Naive thymus-derived CD4-positive, alpha-beta T cell (primary cell): ENCODE results near the gene GNG7. TPM values are rescaled to one million over a fixed set of nuclear protein-coding genes. Genes with fewer than 3 reads are reported as not detected.

ENCODE experiments used
- ATAC-seq: fragments of 150-1000 bp; cut with Tn5 transposase; 2 replicates; pipeline ENCODE4 v1.10.0; 2021; ENCODE audit warnings: mild to moderate bottlenecking, moderate library complexity
- CTCF ChIA-PET: fragments of 350-600 bp; sonication (Branson Sonifier 250); formaldehyde crosslinking; loops from one replicate; lab custom pipeline; 2021; ENCODE audit warnings: antibody characterized with exemption; lab: Charles Lee
- POLR2A ChIA-PET: fragments of 350-600 bp; sonication (Branson Sonifier 250); formaldehyde crosslinking; loops from one replicate; lab custom pipeline; 2021; ENCODE audit warnings: antibody characterized with exemption, inconsistent platforms; lab: Charles Lee
- DNase-seq, 9 donors: peaks; one replicate each; pipeline versions ENCODE4 v3.0.0 to v3.0.0-alpha.2; 2020 to 2022; ENCODE audit warnings: mixed read lengths in 1 of 9
- H3K27ac ChIP-seq: one replicate; pipeline ENCODE4 v1.7.0; 2013; ENCODE audit warnings: mild to moderate bottlenecking, low read depth, low read length, moderate library complexity
- H3K27me3 ChIP-seq, 2 donors: one replicate each; pipeline ENCODE4 v1.7.0; 2013; ENCODE audit warnings: low read length in 2 of 2, mild to moderate bottlenecking in 2 of 2, moderate library complexity in 2 of 2; ENCODE audit not compliant: control insufficient read depth in 2 of 2, insufficient read depth in 2 of 2
- H3K36me3 ChIP-seq, 3 experiments: 1 replicate in 2 of 3; 2 replicates in 1 of 3; pipeline ENCODE4 v1.7.0; 2013; ENCODE audit warnings: low read length in 3 of 3, mild to moderate bottlenecking in 3 of 3, moderate library complexity in 1 of 3; ENCODE audit not compliant: insufficient read depth in 3 of 3, control insufficient read depth in 2 of 3
- H3K4me1 ChIP-seq, 2 donors: one replicate each; pipeline ENCODE4 v1.7.0; 2013; ENCODE audit warnings: low read length in 2 of 2, mild to moderate bottlenecking in 2 of 2, moderate library complexity in 1 of 2; ENCODE audit not compliant: control insufficient read depth in 2 of 2, insufficient read depth in 2 of 2
- H3K4me3 ChIP-seq: 2 replicates; pipeline ENCODE4 v1.7.0; 2013; ENCODE audit warnings: mild to moderate bottlenecking, low read length
- H3K9me3 ChIP-seq, 3 experiments: 1 replicate in 2 of 3; 2 replicates in 1 of 3; pipeline ENCODE4 v1.7.0; 2013; ENCODE audit warnings: low read length in 3 of 3; ENCODE audit not compliant: control insufficient read depth in 2 of 3
- H3K27ac Mint-ChIP-seq, 9 donors: one replicate each; pipeline ENCODE4 v1.8.0; 2020 to 2022; ENCODE audit warnings: mixed read lengths in 9 of 9, mild to moderate bottlenecking in 8 of 9, moderate library complexity in 5 of 9, inconsistent platforms in 2 of 9
- H3K27me3 Mint-ChIP-seq, 5 donors: one replicate each; pipeline ENCODE4 v1.8.0; 2021 to 2022; ENCODE audit warnings: mixed read lengths in 5 of 5, mild to moderate bottlenecking in 1 of 5
- H3K36me3 Mint-ChIP-seq, 5 donors: one replicate each; pipeline ENCODE4 v1.8.0; 2020 to 2022; ENCODE audit warnings: mixed read lengths in 5 of 5, mild to moderate bottlenecking in 3 of 5, inconsistent platforms in 1 of 5
- H3K4me1 Mint-ChIP-seq, 7 donors: one replicate each; pipeline ENCODE4 v1.8.0; 2020 to 2022; ENCODE audit warnings: mixed read lengths in 7 of 7, mild to moderate bottlenecking in 3 of 7, inconsistent platforms in 1 of 7
- H3K4me3 Mint-ChIP-seq, 10 donors: one replicate each; pipeline ENCODE4 v1.8.0; 2020 to 2022; ENCODE audit warnings: mild to moderate bottlenecking in 10 of 10, mixed read lengths in 10 of 10, moderate library complexity in 6 of 10, inconsistent platforms in 2 of 10
- H3K9me3 Mint-ChIP-seq, 11 donors: one replicate each; pipeline ENCODE4 v1.8.0; 2020 to 2022; ENCODE audit warnings: mixed read lengths in 11 of 11, mild to moderate bottlenecking in 4 of 11, inconsistent platforms in 1 of 11, moderate library complexity in 1 of 11
- intact Hi-C, 2 donors: fragments of 100-400 bp; cut with micrococcal nuclease; formaldehyde crosslinking; loops; one replicate each; pipeline ENCODE4 v1.15.1; 2023
- polyA plus RNA-seq, 2 donors: library from polyadenylated mRNA; unstranded; fragments of 300-500 nt; fragmentation: Illumina TruSeq; gene quantifications; one replicate each; pipeline ENCODE4 v1.2.3, GENCODE V29; 2021
- total RNA-seq, 6 experiments: library from RNA in 5 of 6; stranded (reverse) in 5 of 6; gene quantifications; 1 replicate in 5 of 6; 2 replicates in 1 of 6; pipeline ENCODE4 v1.2.3 and lab custom pipeline; 2021 to 2026

GNG7 gene
- total and polyA plus RNA-seq, 7 experiments from 2014 or later = 0.31 to 6.8 (median 4.7) TPM

DNA sequence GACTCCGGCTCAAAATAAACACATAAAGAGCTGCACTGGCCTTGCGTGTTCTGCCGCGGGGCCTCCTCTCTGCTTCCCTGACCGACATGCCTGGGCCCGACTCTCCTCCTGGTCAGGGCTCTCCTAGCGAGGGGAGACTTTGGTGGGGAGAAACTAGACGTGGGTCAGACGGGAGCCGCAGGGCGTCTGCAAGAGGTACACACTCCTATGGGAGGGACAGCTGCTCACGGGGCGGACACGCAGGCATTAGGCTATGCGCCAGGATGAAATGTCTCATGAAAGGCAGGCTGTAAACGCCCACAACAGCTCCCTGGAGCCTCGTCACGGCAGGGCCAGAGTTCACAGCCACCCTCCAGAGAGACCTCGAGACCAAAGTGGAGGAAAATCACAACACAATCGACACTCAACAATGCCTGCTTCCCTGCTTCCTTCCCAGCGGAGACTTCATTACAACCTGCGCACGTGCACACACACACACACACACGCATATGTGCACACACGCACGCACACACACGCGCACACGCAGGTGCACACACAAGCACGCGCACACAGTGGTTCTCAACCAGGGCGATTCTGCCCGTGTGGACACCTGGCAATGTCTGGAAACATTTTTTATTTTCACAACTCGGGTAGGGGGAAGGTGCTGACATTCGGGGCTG, 31.6 kb upstream of the GNG7 start:
- intact Hi-C loops = no loop called here
- Histone ChIP-seq H3K27me3 (no peaks in the 10 kb centered on the region), H3K36me3 (peaks cover 0 to 48% (median 0%) of the 10 kb centered on the region in 3 experiments), H3K4me1 (peaks cover 1 to 3% of the 10 kb centered on the region in 2 donors), H3K4me3 (no peak overlapping the region), H3K27ac (no peak overlapping the region), H3K9me3 (no peaks in the 10 kb centered on the region)
- Mint-ChIP-seq H3K4me1 (peaks cover 5 to 28% (median 15%) of the 10 kb centered on the region in 7 donors), H3K27me3 (no peaks in the 10 kb centered on the region), H3K27ac (no peak overlapping the region), H3K9me3 (no peaks in the 10 kb centered on the region), H3K36me3 (peaks cover 6 to 32% (median 25%) of the 10 kb centered on the region in 5 donors), H3K4me3 (no peak overlapping the region)
- POLR2A ChIA-PET = no interaction called here
- DNase-seq = no peak
- ATAC-seq = no peak
- CTCF ChIA-PET = no interaction called here

DNA sequence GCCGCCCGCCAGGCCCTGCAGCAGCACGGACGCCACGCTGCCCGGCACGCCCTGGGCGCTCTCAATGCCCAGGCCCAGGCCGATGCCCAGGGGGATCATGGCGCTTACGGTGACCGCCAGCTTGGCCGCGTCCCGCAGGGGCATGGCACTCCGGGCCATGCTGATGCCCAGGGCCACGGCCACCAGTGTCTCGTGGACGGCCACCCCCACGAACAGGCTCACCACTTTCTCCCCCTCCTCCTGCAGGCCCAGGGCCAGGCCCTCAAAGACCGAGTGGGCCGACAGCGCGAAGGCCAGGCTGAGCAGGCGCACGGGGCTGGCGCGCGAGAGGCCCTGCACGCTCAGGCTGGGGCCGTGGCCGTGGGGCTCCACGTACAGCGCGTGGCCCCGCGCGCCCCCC, 30.4 kb upstream of the GNG7 start:
- H3K36me3 Mint-ChIP-seq = peaks cover 6 to 32% (median 21%) of the 10 kb centered on the region in 5 donors
- ChIA-PET CTCF (no interaction called here), POLR2A (no interaction called here)
- no peaks in the 10 kb centered on the region for H3K9me3 Mint-ChIP-seq
- no peak overlapping the region for H3K27ac Mint-ChIP-seq
- no peak for DNase-seq
- H3K4me1 ChIP-seq = no peaks in the 10 kb centered on the region
- no peak overlapping the region for H3K27ac ChIP-seq
- intact Hi-C loops = no loop called here
- peaks cover 0 to 48% (median 0%) of the 10 kb centered on the region in 3 experiments for H3K36me3 ChIP-seq
- H3K4me3 Mint-ChIP-seq = no peak overlapping the region
- no peaks in the 10 kb centered on the region for H3K27me3 Mint-ChIP-seq
- H3K27me3 ChIP-seq = no peaks in the 10 kb centered on the region
- no peaks in the 10 kb centered on the region for H3K9me3 ChIP-seq
- no peak for ATAC-seq
- peaks cover 0 to 20% (median 6%) of the 10 kb centered on the region in 7 donors for H3K4me1 Mint-ChIP-seq
- no peak overlapping the region for H3K4me3 ChIP-seq

DNA sequence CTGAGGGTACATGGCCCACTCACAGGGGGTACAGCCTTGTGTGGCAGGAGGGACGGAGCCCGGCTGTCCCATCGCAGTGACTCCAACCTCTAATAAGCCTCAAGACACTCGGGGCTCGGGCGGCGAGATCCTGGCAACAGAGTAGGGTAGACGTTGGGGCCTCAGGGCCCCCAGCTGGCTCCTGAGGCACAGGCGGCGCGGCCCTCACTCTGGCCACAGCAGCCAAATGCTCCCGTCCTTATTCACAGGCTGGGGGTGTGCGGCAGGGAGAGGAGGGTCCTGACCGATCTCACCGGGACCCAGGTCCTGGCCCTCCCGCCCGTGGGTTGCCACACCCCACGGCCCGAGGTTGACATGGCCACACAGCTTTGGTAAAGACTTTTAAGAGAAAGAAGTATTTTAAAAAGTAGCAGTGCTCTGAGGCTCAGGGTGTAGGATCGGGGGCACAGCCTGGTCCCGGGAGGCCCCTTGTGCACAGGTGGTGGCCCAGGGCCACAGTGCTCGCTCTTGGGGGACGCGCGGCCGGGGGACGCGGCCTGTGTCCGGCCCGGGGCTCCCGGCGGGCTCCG, 29.7 kb upstream of the GNG7 start:
- POLR2A ChIA-PET = no interaction called here
- CTCF ChIA-PET = no interaction called here
- Histone ChIP-seq H3K27ac (no peak overlapping the region), H3K27me3 (no peaks in the 10 kb centered on the region), H3K9me3 (no peaks in the 10 kb centered on the region), H3K4me3 (no peak overlapping the region), H3K4me1 (no peaks in the 10 kb centered on the region), H3K36me3 (peaks cover 0 to 48% (median 0%) of the 10 kb centered on the region in 3 experiments)
- Mint-ChIP-seq H3K36me3 (peaks cover 6 to 32% (median 20%) of the 10 kb centered on the region in 5 donors), H3K27me3 (peaks cover 0 to 3% (median 0%) of the 10 kb centered on the region in 5 donors), H3K9me3 (no peaks in the 10 kb centered on the region), H3K27ac (no peak overlapping the region), H3K4me1 (peaks cover 0 to 17% (median 6%) of the 10 kb centered on the region in 7 donors), H3K4me3 (no peak overlapping the region)
- no peak for DNase-seq
- ATAC-seq = no peak
- intact Hi-C loops = no loop called here

DNA sequence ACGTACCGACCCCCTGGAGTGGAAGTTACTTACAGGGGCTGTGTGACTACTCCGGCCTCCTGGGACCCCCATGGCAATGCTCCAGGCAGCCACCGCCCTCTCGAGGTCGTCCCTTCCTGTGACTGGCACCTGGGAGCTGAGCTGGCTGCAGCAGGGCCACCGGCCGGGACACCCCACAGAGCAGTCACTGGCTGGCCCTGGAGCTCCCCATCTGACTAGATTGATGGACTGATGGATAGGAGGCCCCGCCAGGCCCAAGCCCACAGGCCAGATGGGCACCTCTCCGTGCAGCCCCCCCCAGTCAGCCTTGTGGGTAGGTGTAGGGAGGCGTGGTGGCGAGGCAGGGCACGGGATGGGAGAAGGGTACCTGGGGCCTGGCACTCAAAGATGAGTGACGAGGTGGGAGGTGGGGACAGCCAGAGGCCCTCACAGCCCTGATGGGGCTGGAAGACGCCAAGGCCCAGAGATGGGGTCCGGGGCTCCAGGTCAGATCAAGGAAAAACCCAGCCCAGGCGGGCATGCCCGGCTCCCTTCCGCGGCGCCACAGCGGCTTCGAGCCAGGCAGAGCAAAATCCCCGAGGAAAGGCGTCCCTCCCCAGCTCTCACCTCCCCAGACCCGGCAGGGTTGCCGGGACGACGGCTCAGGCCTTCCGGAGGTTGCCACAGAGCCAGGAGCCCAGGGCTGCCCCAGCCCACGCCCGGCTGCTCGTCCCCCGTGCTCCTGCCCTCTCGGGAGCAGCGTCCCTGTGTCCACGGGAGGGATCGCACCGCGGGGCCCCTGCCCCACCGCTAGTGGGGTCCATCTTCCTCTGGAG, 28.9 kb upstream of the GNG7 start:
- Histone ChIP-seq H3K36me3 (peaks cover 0 to 40% (median 0%) of the 10 kb centered on the region in 3 experiments), H3K9me3 (no peaks in the 10 kb centered on the region), H3K27ac (no peak overlapping the region), H3K27me3 (no peaks in the 10 kb centered on the region), H3K4me1 (no peaks in the 10 kb centered on the region), H3K4me3 (no peak overlapping the region)
- DNase-seq (no peak), ATAC-seq (no peak)
- Mint-ChIP-seq H3K27ac (no peak overlapping the region), H3K27me3 (peaks cover 0 to 7% (median under 1%) of the 10 kb centered on the region in 5 donors), H3K36me3 (peaks cover 6 to 23% (median 11%) of the 10 kb centered on the region in 5 donors), H3K9me3 (no peaks in the 10 kb centered on the region), H3K4me1 (peaks cover 0 to 11% (median 5%) of the 10 kb centered on the region in 7 donors), H3K4me3 (no peak overlapping the region)
- CTCF ChIA-PET = no interaction called here
- POLR2A ChIA-PET = no interaction called here
- intact Hi-C loops = no loop called here

DNA sequence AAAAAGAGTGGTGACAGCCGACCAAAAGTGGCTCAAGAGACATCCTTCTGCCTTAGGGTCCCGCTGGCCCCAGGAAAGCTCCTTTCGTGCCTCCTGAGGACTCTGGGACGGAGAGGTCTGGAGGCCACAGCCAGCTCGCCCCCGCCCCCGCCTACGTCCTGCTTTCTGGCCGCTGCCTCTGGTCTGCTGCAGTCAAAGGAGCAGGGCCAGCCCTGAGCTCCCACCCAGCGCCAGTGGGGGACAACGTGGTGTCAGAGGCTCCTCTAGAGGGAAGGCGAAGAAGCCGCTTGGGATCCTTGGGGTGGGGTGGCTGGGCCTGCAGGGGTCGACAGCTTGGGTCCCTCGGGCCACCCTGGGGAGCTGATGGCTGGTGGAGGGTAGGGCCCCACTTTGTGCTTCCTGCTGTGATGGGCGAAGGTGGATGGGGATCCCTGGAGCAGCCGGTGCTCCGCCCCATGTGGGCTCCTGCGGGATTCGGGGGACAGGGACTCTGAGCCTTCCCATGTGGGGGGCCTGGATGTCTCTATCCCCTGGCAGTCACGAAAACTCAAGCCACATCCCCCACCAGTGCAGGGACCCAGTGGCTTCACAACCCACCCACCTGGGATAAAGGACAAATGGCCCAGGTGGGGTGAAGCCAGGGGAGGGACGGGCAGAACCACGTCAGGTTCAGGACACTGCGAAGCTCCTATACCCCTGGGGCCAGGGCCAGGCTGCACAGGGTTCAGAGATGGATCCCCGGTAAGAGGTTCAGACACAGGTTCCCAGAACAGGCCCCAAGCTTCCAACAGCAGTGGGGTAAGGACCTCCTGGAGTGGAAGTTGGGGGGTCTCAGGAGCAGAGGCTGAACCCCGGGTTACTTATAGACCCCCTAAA, 27.7 kb upstream of the GNG7 start:
- Histone ChIP-seq H3K9me3 (no peaks in the 10 kb centered on the region), H3K4me1 (no peaks in the 10 kb centered on the region), H3K27me3 (no peaks in the 10 kb centered on the region), H3K36me3 (peaks cover 0 to 28% (median 0%) of the 10 kb centered on the region in 3 experiments), H3K27ac (no peak overlapping the region), H3K4me3 (no peak overlapping the region)
- H3K27me3 Mint-ChIP-seq = peaks cover 0 to 10% (median 4%) of the 10 kb centered on the region in 5 donors
- no peak overlapping the region for H3K27ac Mint-ChIP-seq
- intact Hi-C loops = no loop called here
- CTCF ChIA-PET = no interaction called here
- POLR2A ChIA-PET = no interaction called here
- H3K36me3 Mint-ChIP-seq = peaks cover 0 to 13% (median 5%) of the 10 kb centered on the region in 5 donors
- no peak overlapping the region for H3K4me3 Mint-ChIP-seq
- H3K9me3 Mint-ChIP-seq = no peaks in the 10 kb centered on the region
- no peak for DNase-seq
- ATAC-seq = no peak
- H3K4me1 Mint-ChIP-seq = peaks cover 0 to 10% (median 5%) of the 10 kb centered on the region in 7 donors

DNA sequence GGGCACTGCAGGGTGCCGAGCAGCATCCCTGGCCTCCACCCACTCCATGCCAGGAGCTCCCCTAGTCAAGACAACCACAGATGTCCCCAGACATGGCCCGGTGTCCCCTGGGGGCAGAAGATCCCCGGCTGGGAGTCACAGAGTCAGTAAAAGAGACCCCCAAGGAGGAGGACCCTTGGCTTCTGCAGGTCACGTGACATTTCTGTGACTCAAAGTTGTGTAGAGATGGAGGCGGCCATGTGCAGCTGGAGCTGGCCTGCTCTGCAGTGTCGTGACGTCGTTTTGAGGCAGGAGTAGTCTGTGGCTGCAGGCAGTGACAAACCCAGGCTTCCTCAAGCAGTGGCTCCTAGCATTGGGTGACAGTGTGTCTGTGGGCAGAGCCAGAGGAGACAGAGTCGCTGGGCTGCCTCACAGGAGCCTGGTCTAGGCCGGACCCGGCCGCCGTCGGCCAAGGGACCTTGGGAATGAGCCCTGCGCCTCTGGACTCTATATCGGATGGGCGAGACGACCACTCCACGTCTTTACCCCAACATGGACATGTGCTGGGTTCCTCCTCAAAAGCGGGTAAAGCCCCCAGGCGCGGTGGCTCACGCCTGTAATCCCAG, 26.4 kb upstream of the GNG7 start:
- no peak overlapping the region for H3K27ac ChIP-seq
- no peaks in the 10 kb centered on the region for H3K27me3 ChIP-seq
- peaks cover 0 to 15% (median 0%) of the 10 kb centered on the region in 3 experiments for H3K36me3 ChIP-seq
- ChIA-PET POLR2A (interaction anchor here (0.6 kb wide), 1 partner anchor 73 kb away, joined by 3 read pairs; no protein-coding TSS in a partner anchor), CTCF (no interaction called here)
- H3K36me3 Mint-ChIP-seq = peaks cover 0 to 4% (median 0%) of the 10 kb centered on the region in 5 donors
- H3K4me3 Mint-ChIP-seq = no peak overlapping the region
- ATAC-seq (no peak), DNase-seq (no peak)
- H3K4me3 ChIP-seq = no peak overlapping the region
- H3K9me3 ChIP-seq = no peaks in the 10 kb centered on the region
- H3K4me1 ChIP-seq = no peaks in the 10 kb centered on the region
- H3K4me1 Mint-ChIP-seq = peaks cover 0 to 6% (median 0%) of the 10 kb centered on the region in 7 donors
- H3K27me3 Mint-ChIP-seq = peaks cover 6 to 13% (median 10%) of the 10 kb centered on the region in 5 donors
- no peak overlapping the region for H3K27ac Mint-ChIP-seq
- intact Hi-C loops = no loop called here
- no peaks in the 10 kb centered on the region for H3K9me3 Mint-ChIP-seq
